ENCODE data around the gene GIT2. TPM values are rescaled to one million over a fixed set of nuclear protein-coding genes. Genes with fewer than 3 reads are reported as not detected.
A peak's percentile ranks its signal among the peaks of the same experiment; 100 is the strongest.

Gene GIT2
- total and polyA plus RNA-seq, 5 experiments from 2014 or later = 54.9 to 102 (median 67.4) TPM

- DNase-seq (no peak), ATAC-seq (no peak)
- Mint-ChIP-seq H3K36me3 (peaks cover 0 to 50% (median 14%) of the 10 kb centered on the region in 3 donors), H3K27ac (peak overlapping the region in 1 of 10 donors; percentile 57), H3K4me1 (peaks cover 0 to 10% (median 2%) of the 10 kb centered on the region in 4 donors), H3K9me3 (no peaks in the 10 kb centered on the region), H3K4me3 (no peak overlapping the region), H3K27me3 (no peaks in the 10 kb centered on the region)
- POLR2A ChIA-PET = no interaction called here
Observed at GRCh38 chr12:109921982-109922381, 74.2 kb downstream of the GIT2 start.

- H3K36me3 Mint-ChIP-seq = peaks cover 0 to 65% (median 27%) of the 10 kb centered on the region in 3 donors
- no peaks in the 10 kb centered on the region for H3K27me3 Mint-ChIP-seq
- DNase-seq = no peak
- H3K27ac Mint-ChIP-seq = peak overlapping the region in 1 of 10 donors; percentile 32
- H3K9me3 Mint-ChIP-seq = no peaks in the 10 kb centered on the region
- no peak for ATAC-seq
- peaks cover 0 to 10% (median 2%) of the 10 kb centered on the region in 4 donors for H3K4me1 Mint-ChIP-seq
- H3K4me3 Mint-ChIP-seq = no peak overlapping the region
- POLR2A ChIA-PET = interaction anchor here (0.6 kb wide), 1 partner anchor 31 kb away, joined by 4 read pairs; no protein-coding TSS in a partner anchor
Observed at GRCh38 chr12:109920261-109920780, 75.8 kb downstream of the GIT2 start.

- H3K36me3 Mint-ChIP-seq = peaks cover 0 to 69% (median 29%) of the 10 kb centered on the region in 3 donors
- POLR2A ChIA-PET = no interaction called here
- no peaks in the 10 kb centered on the region for H3K9me3 Mint-ChIP-seq
- DNase-seq (no peak), ATAC-seq (no peak)
- no peak overlapping the region for H3K4me3 Mint-ChIP-seq
- peaks cover 0 to 5% (median 0%) of the 10 kb centered on the region in 4 donors for H3K4me1 Mint-ChIP-seq
- H3K27me3 Mint-ChIP-seq = no peaks in the 10 kb centered on the region
- peak overlapping the region in 1 of 10 donors; percentile 36 for H3K27ac Mint-ChIP-seq
Observed at GRCh38 chr12:109919456-109919855, 76.7 kb downstream of the GIT2 start.

- Mint-ChIP-seq H3K27me3 (no peaks in the 10 kb centered on the region), H3K4me1 (peaks cover 0 to 3% (median 0%) of the 10 kb centered on the region in 4 donors), H3K36me3 (peaks cover 0 to 95% (median 32%) of the 10 kb centered on the region in 3 donors), H3K9me3 (no peaks in the 10 kb centered on the region), H3K27ac (peak overlapping the region in 3 of 10 donors; percentile 55 to 67 (median 57)), H3K4me3 (no peak overlapping the region)
- no peak for DNase-seq
- POLR2A ChIA-PET = no interaction called here
- no peak for ATAC-seq
Observed at GRCh38 chr12:109916045-109916444, 80.1 kb downstream of the GIT2 start.

GRCh38 chr12:109915171-109916040 is 80.8 kb downstream of the GIT2 start:
- H3K27ac Mint-ChIP-seq = peak overlapping the region in 3 of 10 donors; percentile 48 to 75 (median 67)
- POLR2A ChIA-PET = no interaction called here
- no peak overlapping the region for H3K4me3 Mint-ChIP-seq
- peaks cover 0 to 95% (median 35%) of the 10 kb centered on the region in 3 donors for H3K36me3 Mint-ChIP-seq
- DNase-seq = no peak
- H3K9me3 Mint-ChIP-seq = no peaks in the 10 kb centered on the region
- no peak for ATAC-seq
- no peaks in the 10 kb centered on the region for H3K4me1 Mint-ChIP-seq
- no peaks in the 10 kb centered on the region for H3K27me3 Mint-ChIP-seq

GRCh38 chr12:109914461-109914860 is 81.7 kb downstream of the GIT2 start:
- POLR2A ChIA-PET = interaction anchor here (0.6 kb wide), 1 partner anchor 517 kb away, joined by 3 read pairs; no protein-coding TSS in a partner anchor
- ATAC-seq (no peak), DNase-seq (no peak)
- Mint-ChIP-seq H3K4me3 (no peak overlapping the region), H3K4me1 (no peaks in the 10 kb centered on the region), H3K9me3 (no peaks in the 10 kb centered on the region), H3K27me3 (no peaks in the 10 kb centered on the region), H3K36me3 (peaks cover 0 to 85% (median 33%) of the 10 kb centered on the region in 3 donors), H3K27ac (peak overlapping the region in 1 of 10 donors; percentile 49)

- no peak for DNase-seq
- no peak overlapping the region for H3K4me3 Mint-ChIP-seq
- peaks cover 0 to 82% (median 32%) of the 10 kb centered on the region in 3 donors for H3K36me3 Mint-ChIP-seq
- no peaks in the 10 kb centered on the region for H3K27me3 Mint-ChIP-seq
- peak overlapping the region in 3 of 10 donors; percentile 53 to 70 (median 70) for H3K27ac Mint-ChIP-seq
- ATAC-seq = no peak
- H3K4me1 Mint-ChIP-seq = no peaks in the 10 kb centered on the region
- POLR2A ChIA-PET = no interaction called here
- no peaks in the 10 kb centered on the region for H3K9me3 Mint-ChIP-seq
Observed at GRCh38 chr12:109912855-109913321, 83.3 kb downstream of the GIT2 start.

GRCh38 chr12:109910969-109911348 is 85.2 kb downstream of the GIT2 start:
- DNase-seq (no peak), ATAC-seq (no peak)
- Mint-ChIP-seq H3K36me3 (peaks cover 0 to 82% (median 25%) of the 10 kb centered on the region in 3 donors), H3K27me3 (no peaks in the 10 kb centered on the region), H3K4me3 (no peak overlapping the region), H3K9me3 (no peaks in the 10 kb centered on the region), H3K4me1 (peaks cover 0 to 2% (median 0%) of the 10 kb centered on the region in 4 donors), H3K27ac (peak overlapping the region in 1 of 10 donors; percentile 7)
- POLR2A ChIA-PET = interaction anchor here (1.3 kb wide), 1 partner anchor 10 kb away, joined by 3 read pairs; no protein-coding TSS in a partner anchor

- H3K27me3 Mint-ChIP-seq = no peaks in the 10 kb centered on the region
- peak overlapping the region in 1 of 10 donors; percentile 7 for H3K27ac Mint-ChIP-seq
- H3K36me3 Mint-ChIP-seq = peaks cover 0 to 82% (median 24%) of the 10 kb centered on the region in 3 donors
- POLR2A ChIA-PET = no interaction called here
- H3K4me3 Mint-ChIP-seq = no peak overlapping the region
- H3K4me1 Mint-ChIP-seq = peaks cover 0 to 2% (median 0%) of the 10 kb centered on the region in 4 donors
- no peak for DNase-seq
- ATAC-seq = no peak
- no peaks in the 10 kb centered on the region for H3K9me3 Mint-ChIP-seq
Observed at GRCh38 chr12:109910254-109910968, 85.8 kb downstream of the GIT2 start.

GRCh38 chr12:109905301-109905700 is 90.9 kb downstream of the GIT2 start:
- no peak for DNase-seq
- Mint-ChIP-seq H3K4me3 (no peak overlapping the region), H3K27ac (peak overlapping the region in 1 of 10 donors; percentile 53), H3K27me3 (no peaks in the 10 kb centered on the region), H3K4me1 (peaks cover 15 to 23% (median 19%) of the 10 kb centered on the region in 4 donors), H3K36me3 (peaks cover 6 to 62% (median 23%) of the 10 kb centered on the region in 3 donors), H3K9me3 (no peaks in the 10 kb centered on the region)
- POLR2A ChIA-PET = interaction anchor here (0.7 kb wide), 1 partner anchor 9 kb away, joined by 3 read pairs; no protein-coding TSS in a partner anchor
- no peak for ATAC-seq

GRCh38 chr12:109902891-109903418 is 93.2 kb downstream of the GIT2 start:
- POLR2A ChIA-PET = no interaction called here
- Mint-ChIP-seq H3K9me3 (no peaks in the 10 kb centered on the region), H3K36me3 (peaks cover 6 to 50% (median 18%) of the 10 kb centered on the region in 3 donors), H3K27me3 (no peaks in the 10 kb centered on the region), H3K4me1 (peaks cover 18 to 32% (median 26%) of the 10 kb centered on the region in 4 donors), H3K27ac (peak overlapping the region in 2 of 10 donors; percentile 43 to 76), H3K4me3 (no peak overlapping the region)
- ATAC-seq (no peak), DNase-seq (no peak)

Data from naive thymus-derived CD8-positive, alpha-beta T cell (primary cell).